Vagina (tissue), 2 donors: Measurements from ENCODE around the gene SAT1. TPM values are rescaled to one million over a fixed set of nuclear protein-coding genes. Genes with fewer than 3 reads are reported as not detected.
"Not testable (repeated sequence)": the region's sequence is repeated elsewhere in the genome, so short reads cannot be mapped to it uniquely, and the experiment has no call there.

Experiments
- DNase-seq, 2 donors: peaks; one replicate each; pipeline ENCODE4 v3.0.0-alpha.2; 2017; ENCODE audit errors: extremely low spot score in 2 of 2
- H3K27ac ChIP-seq: fragments of 200-600 bp; sonication (generic); one replicate; pipeline ENCODE4 v1.5.1; 2019
- H3K27me3 ChIP-seq: fragments of 200-600 bp; sonication (generic); one replicate; pipeline ENCODE4 v1.5.1; 2019
- H3K36me3 ChIP-seq, 2 donors: fragments of 200-600 bp; sonication (generic); one replicate each; pipeline ENCODE4 v1.5.1; 2017 to 2019
- H3K4me1 ChIP-seq: fragments of 200-600 bp; sonication (generic); one replicate; pipeline ENCODE4 v1.5.1; 2019
- H3K4me3 ChIP-seq, 2 donors: fragments of 200-600 bp; sonication (generic); 1 replicate in 1 of 2; 2 replicates in 1 of 2; pipeline ENCODE4 v1.5.1; 2016 to 2019
- H3K9me3 ChIP-seq: fragments of 200-600 bp; sonication (generic); one replicate; pipeline ENCODE4 v1.5.1; 2019
- POLR2A ChIP-seq, 2 donors: fragments of 450-650 bp; IDR thresholded peaks; one replicate each; pipeline ENCODE4 v1.6.1; 2017; ENCODE audit warnings: antibody characterized with exemption in 2 of 2, mild to moderate bottlenecking in 2 of 2, moderate library complexity in 2 of 2
- POLR2AphosphoS5 ChIP-seq, 2 donors: sonication (generic); formaldehyde crosslinking; IDR thresholded peaks; one replicate each; pipeline ENCODE4 v1.9.0; 2017; ENCODE audit warnings: antibody characterized with exemption in 2 of 2, mild to moderate bottlenecking in 2 of 2, low read depth in 1 of 2; ENCODE audit not compliant: insufficient read depth in 1 of 2
- intact Hi-C: fragments of 100-400 bp; cut with DNase I; formaldehyde crosslinking; loops from one replicate; pipeline ENCODE4 v1.15.1; 2023
- total RNA-seq: library from RNA; depleted of rRNA; stranded (reverse); fragments of >200 nt; gene quantifications from one replicate; pipeline ENCODE4 v1.2.3, GENCODE V29; 2016
- TF ChIP-seq, protein P1 (sequence below), 3 experiments: fragments of 450-650 bp in 2 of 3; fragments of 200-600 bp in 1 of 3; sonication (generic) in 1 of 3; IDR thresholded peaks; one replicate each; pipeline ENCODE4 v1.5.1; 2017 to 2019; ENCODE audit warnings: antibody characterized with exemption in 3 of 3, mild to moderate bottlenecking in 2 of 3, moderate library complexity in 2 of 3

The SAT1 gene
- total RNA-seq, 1 donor from 2014 or later: 389 TPM

DNA sequence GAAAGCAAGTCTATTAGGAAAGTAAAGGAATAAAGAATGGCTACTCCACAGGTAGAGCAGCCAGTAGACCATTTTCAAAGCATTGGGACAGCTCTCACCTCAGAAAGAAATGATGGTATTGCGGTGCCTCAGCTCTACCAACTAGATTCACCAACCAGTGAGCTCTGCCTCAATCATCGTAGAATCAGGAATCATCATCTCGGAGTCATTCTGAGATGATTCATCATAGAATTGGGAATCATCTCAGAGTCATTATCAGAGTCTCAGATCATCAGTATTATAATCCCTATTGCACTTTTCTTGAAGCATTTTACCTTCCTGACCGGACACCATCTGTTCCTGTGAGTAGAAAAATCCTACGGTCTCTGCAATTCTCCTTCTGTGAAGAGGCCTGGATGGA lies 17.5 kb upstream of the SAT1 start:
- TF ChIP-seq POLR2A (IDR thresholded peaks at IDR 0.05) (no peak), POLR2AphosphoS5 (IDR thresholded peaks at IDR 0.05; ENCODE audit: insufficient read depth in 1 of 2, low read depth in 1 of 2) (no peak)
- TF ChIP-seq, protein P1, sequence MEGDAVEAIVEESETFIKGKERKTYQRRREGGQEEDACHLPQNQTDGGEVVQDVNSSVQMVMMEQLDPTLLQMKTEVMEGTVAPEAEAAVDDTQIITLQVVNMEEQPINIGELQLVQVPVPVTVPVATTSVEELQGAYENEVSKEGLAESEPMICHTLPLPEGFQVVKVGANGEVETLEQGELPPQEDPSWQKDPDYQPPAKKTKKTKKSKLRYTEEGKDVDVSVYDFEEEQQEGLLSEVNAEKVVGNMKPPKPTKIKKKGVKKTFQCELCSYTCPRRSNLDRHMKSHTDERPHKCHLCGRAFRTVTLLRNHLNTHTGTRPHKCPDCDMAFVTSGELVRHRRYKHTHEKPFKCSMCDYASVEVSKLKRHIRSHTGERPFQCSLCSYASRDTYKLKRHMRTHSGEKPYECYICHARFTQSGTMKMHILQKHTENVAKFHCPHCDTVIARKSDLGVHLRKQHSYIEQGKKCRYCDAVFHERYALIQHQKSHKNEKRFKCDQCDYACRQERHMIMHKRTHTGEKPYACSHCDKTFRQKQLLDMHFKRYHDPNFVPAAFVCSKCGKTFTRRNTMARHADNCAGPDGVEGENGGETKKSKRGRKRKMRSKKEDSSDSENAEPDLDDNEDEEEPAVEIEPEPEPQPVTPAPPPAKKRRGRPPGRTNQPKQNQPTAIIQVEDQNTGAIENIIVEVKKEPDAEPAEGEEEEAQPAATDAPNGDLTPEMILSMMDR (IDR thresholded peaks at IDR 0.05): no peak
- intact Hi-C loops: no loop called here
- no peak for DNase-seq
- no peaks in the 10 kb centered on the region for H3K27me3 ChIP-seq
- no peaks in the 10 kb centered on the region for H3K9me3 ChIP-seq
- H3K4me3 ChIP-seq: no peak overlapping the region
- no peaks in the 10 kb centered on the region for H3K36me3 ChIP-seq
- H3K4me1 ChIP-seq: no peaks in the 10 kb centered on the region
- no peak overlapping the region for H3K27ac ChIP-seq

DNA sequence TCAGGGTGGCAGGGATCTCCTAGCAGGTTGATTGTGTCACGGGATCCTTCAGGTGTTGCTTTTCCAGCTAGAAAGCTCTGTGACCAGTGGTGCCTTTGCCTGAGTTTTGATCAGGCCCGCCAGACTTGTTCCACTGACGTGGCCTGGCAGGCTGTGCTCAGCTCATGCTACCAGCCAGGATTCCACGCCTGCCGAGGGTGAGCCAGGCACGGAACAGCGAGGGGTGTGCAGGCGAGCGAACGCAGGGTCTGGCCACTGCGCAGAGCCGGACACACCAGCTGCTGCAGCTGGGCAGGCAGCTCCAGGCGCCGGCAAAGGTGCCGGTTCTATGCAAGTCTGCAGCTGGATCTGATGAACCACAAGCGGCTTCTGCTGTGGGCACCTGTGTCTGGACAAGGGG lies 17.1 kb upstream of the SAT1 start:
- no peak for DNase-seq
- no peak overlapping the region for H3K4me3 ChIP-seq
- no peak overlapping the region for H3K27ac ChIP-seq
- no peaks in the 10 kb centered on the region for H3K27me3 ChIP-seq
- no peaks in the 10 kb centered on the region for H3K36me3 ChIP-seq
- intact Hi-C loops: no loop called here
- H3K9me3 ChIP-seq: no peaks in the 10 kb centered on the region
- no peaks in the 10 kb centered on the region for H3K4me1 ChIP-seq
- TF ChIP-seq POLR2A (IDR thresholded peaks at IDR 0.05) (no peak), POLR2AphosphoS5 (IDR thresholded peaks at IDR 0.05; ENCODE audit: insufficient read depth in 1 of 2, low read depth in 1 of 2) (no peak)
- TF ChIP-seq, protein P1 (IDR thresholded peaks at IDR 0.05): no peak

DNA sequence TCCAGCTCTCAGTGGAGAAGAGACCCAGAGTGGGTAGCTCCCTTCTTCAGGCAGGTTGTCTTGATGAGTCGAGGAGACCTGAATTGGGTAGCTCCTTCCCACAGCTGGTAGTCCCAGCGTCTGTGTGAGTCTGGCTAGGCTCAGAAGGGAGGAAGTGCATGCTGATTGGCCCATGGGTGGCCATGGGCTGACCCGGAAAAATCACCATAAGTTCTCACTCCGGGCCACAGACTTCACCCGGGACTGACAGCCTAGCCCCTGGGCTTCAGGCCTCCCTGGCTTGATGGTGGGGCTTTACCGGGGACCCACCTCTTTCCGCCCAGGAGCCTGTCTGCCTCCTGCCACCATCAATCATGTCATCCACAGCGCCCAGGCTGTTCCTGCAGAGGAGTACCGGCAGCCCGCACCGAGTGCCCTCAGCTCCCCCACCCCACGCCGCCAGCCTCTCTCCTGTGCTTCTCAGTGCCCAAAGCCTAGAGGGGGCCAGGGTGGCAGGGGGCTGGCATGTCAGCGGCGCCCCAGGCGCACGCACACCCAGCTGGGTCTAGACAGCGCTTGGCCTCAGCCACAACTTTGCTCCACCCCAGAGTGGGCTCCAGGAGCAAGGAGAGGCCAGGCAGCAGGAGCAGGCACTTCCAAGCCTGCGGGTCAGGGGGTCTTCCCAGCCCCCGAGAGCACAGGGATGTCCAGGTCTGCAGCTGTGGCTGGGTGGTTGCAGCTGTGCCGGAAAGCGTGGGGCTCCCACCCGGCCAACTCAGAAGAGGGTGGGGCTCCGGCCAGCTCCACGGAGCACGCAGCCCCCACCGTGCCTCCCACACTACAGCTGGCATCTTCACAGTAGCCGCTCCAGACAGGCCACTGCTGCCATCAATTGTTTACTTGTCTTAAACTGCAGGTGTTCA lies 16.1 kb upstream of the SAT1 start:
- no peaks in the 10 kb centered on the region for H3K27me3 ChIP-seq
- TF ChIP-seq POLR2A (IDR thresholded peaks at IDR 0.05): no peak
- TF ChIP-seq POLR2AphosphoS5 (IDR thresholded peaks at IDR 0.05; ENCODE audit: insufficient read depth in 1 of 2, low read depth in 1 of 2): no peak
- TF ChIP-seq, protein P1 (IDR thresholded peaks at IDR 0.05): no peak
- intact Hi-C loops: no loop called here
- no peak for DNase-seq
- H3K36me3 ChIP-seq: no peaks in the 10 kb centered on the region
- no peak overlapping the region for H3K27ac ChIP-seq
- H3K4me1 ChIP-seq: no peaks in the 10 kb centered on the region
- no peak overlapping the region for H3K4me3 ChIP-seq
- no peaks in the 10 kb centered on the region for H3K9me3 ChIP-seq

DNA sequence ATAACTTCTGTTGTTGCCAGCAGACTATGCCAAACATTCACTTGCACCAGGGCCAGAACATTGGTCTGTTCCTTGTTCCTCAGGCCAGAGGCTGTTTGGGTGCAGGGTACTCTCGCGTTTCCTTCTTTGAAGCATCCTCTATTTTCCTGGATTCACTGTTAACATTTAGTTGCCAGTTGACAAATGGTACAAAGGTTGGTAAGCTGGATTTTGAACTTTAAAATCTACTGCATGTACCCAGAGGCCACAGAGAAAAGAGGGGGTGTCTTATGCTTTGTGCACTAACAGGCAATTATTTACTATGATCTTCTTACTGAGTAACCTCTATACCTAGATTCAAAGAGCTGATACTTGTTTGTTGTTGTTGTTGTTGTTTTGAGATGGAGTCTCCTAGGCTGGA lies 12.8 kb upstream of the SAT1 start:
- Histone ChIP-seq H3K9me3 (no peaks in the 10 kb centered on the region), H3K36me3 (no peaks in the 10 kb centered on the region), H3K27me3 (no peaks in the 10 kb centered on the region), H3K4me3 (no peak overlapping the region), H3K27ac (no peak overlapping the region), H3K4me1 (no peaks in the 10 kb centered on the region)
- DNase-seq: no peak
- intact Hi-C loops: no loop called here
- TF ChIP-seq, protein P1 (IDR thresholded peaks at IDR 0.05): no peak
- TF ChIP-seq POLR2AphosphoS5 (IDR thresholded peaks at IDR 0.05; ENCODE audit: insufficient read depth in 1 of 2, low read depth in 1 of 2) (no peak), POLR2A (IDR thresholded peaks at IDR 0.05) (no peak)

GRCh38 chrX:23771086-23771485 lies 11.9 kb upstream of the SAT1 start:
- DNase-seq, H3K9me3 ChIP-seq, H3K4me3 ChIP-seq, H3K27me3 ChIP-seq, H3K36me3 ChIP-seq, H3K4me1 ChIP-seq, intact Hi-C loops, H3K27ac ChIP-seq: not testable (repeated sequence)
